Measurements from ENCODE around the gene RIN3. TPM values are rescaled to one million over a fixed set of nuclear protein-coding genes. Genes with fewer than 3 reads are reported as not detected.
A peak's percentile ranks its signal among the peaks of the same experiment; 100 is the strongest.

Gene RIN3
- total RNA-seq, 1 experiment from 2014 or later = 14.8 TPM

GRCh38 chr14:92686411-92686899 is 172.9 kb downstream of the RIN3 start:
- Histone ChIP-seq H3K9me3 (ENCODE audit: insufficient read depth, low read depth) (no peaks in the 10 kb centered on the region), H4K20me1 (ENCODE audit: insufficient read depth) (no peaks in the 10 kb centered on the region), H3F3A (ENCODE audit: insufficient read depth, low read depth) (no peaks in the 10 kb centered on the region), H3K4me1 (replicated peaks; ENCODE audit: insufficient read depth) (peaks cover 4% of the 10 kb centered on the region), H2AFZ (no peak overlapping the region), H3K27ac (no peak overlapping the region), H3K79me2 (ENCODE audit: low read depth) (no peaks in the 10 kb centered on the region), H3K4me3 (no peak overlapping the region), H3K4me2 (no peak overlapping the region), H3K36me3 (ENCODE audit: low read depth) (0 out of 2 replicates have a peak, but pooled peaks cover 3% of the 10 kb centered on the region), H3K27me3 (ENCODE audit: insufficient read depth, low read depth) (no peaks in the 10 kb centered on the region), H3K9me2 (ENCODE audit: insufficient read depth) (no peaks in the 10 kb centered on the region)
- no peak for DNase-seq
- ChIA-PET POLR2A (ENCODE audit: unreplicated experiment) (no interaction called here), CTCF (no interaction called here)
- TF ChIP-seq CTCF (conservative IDR thresholded peaks at IDR 0.05) = no peak
- no TSS peak for BruUV-seq (replicated peaks)
- intact Hi-C loops (cut with micrococcal nuclease; ENCODE audit: unreplicated experiment) = no loop called here

GRCh38 chr14:92686900-92687427 is 173.4 kb downstream of the RIN3 start:
- BruUV-seq (replicated peaks) = no TSS peak
- TF ChIP-seq CTCF (conservative IDR thresholded peaks at IDR 0.05) (peak; percentile 94), EZH2 (IDR thresholded peaks at IDR 0.05; ENCODE audit: low read depth) (no peak)
- Histone ChIP-seq H2AFZ (no peak overlapping the region), H3K36me3 (ENCODE audit: low read depth) (0 out of 2 replicates have a peak, but pooled peaks cover 3% of the 10 kb centered on the region), H3K27me3 (ENCODE audit: insufficient read depth, low read depth) (no peaks in the 10 kb centered on the region), H3K9me2 (ENCODE audit: insufficient read depth) (no peaks in the 10 kb centered on the region), H3K4me1 (replicated peaks; ENCODE audit: insufficient read depth) (no peaks in the 10 kb centered on the region), H4K20me1 (ENCODE audit: insufficient read depth) (no peaks in the 10 kb centered on the region), H3F3A (ENCODE audit: insufficient read depth, low read depth) (no peaks in the 10 kb centered on the region), H3K4me2 (no peak overlapping the region), H3K27ac (no peak overlapping the region), H3K4me3 (no peak overlapping the region), H3K9me3 (ENCODE audit: insufficient read depth, low read depth) (no peaks in the 10 kb centered on the region), H3K79me2 (ENCODE audit: low read depth) (no peaks in the 10 kb centered on the region)
- intact Hi-C loops (cut with micrococcal nuclease; ENCODE audit: unreplicated experiment) = no loop called here
- POLR2A ChIA-PET (ENCODE audit: unreplicated experiment) = no interaction called here
- CTCF ChIA-PET = interaction anchor here (0.6 kb wide), 1 partner anchor 228 kb away, joined by 5 read pairs; no protein-coding TSS in a partner anchor
- DNase-seq = peak in 1 of 2 experiments; percentile 57

DNA sequence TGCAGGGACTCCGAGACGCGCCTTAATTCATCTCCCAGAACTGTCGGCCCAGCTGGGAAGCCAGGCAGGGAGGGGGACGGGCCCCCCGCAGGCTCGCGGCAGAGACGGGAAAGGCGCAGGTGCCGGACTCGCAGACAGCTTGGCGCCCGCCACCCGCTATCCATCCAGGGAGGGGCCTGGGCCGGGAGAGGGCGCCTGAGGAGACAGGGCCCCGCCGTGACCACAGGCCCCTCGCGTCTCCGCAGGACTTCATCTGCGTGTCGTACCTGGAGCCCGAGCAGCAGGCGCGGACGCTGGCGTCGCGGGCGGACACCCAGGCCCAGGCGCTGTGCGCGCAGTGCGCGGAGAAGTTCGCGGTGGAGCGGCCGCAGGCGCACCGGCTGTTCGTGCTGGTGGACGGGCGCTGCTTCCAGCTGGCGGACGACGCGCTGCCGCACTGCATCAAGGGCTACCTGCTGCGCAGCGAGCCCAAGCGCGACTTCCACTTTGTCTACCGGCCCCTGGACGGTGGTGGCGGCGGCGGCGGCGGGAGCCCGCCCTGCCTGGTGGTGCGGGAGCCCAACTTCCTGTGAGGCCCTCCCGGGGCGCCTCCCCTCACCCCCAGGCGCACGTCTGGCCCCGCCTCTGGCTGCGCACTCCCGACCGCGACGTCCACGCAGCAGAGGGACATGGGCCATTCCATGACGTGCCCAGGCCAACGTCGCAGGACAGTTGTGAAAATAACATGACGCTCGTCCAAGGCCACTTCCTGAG is 174.3 kb downstream of the RIN3 start:
- Histone ChIP-seq H4K20me1 (ENCODE audit: insufficient read depth) (no peaks in the 10 kb centered on the region), H3K4me3 (no peak overlapping the region), H3K9me2 (ENCODE audit: insufficient read depth) (no peaks in the 10 kb centered on the region), H3K4me1 (replicated peaks; ENCODE audit: insufficient read depth) (no peaks in the 10 kb centered on the region), H3K79me2 (ENCODE audit: low read depth) (no peaks in the 10 kb centered on the region), H2AFZ (no peak overlapping the region), H3K27ac (no peak overlapping the region), H3K9me3 (ENCODE audit: insufficient read depth, low read depth) (no peaks in the 10 kb centered on the region), H3K27me3 (ENCODE audit: insufficient read depth, low read depth) (no peaks in the 10 kb centered on the region), H3K4me2 (no peak overlapping the region), H3F3A (ENCODE audit: insufficient read depth, low read depth) (peaks cover 7% of the 10 kb centered on the region; the same call in 1 of the 2 replicates), H3K36me3 (ENCODE audit: low read depth) (0 out of 2 replicates have a peak, but pooled peaks cover 3% of the 10 kb centered on the region)
- ChIA-PET POLR2A (ENCODE audit: unreplicated experiment) (no interaction called here), CTCF (no interaction called here)
- intact Hi-C loops (cut with micrococcal nuclease; ENCODE audit: unreplicated experiment) = no loop called here
- no peak for TF ChIP-seq EZH2 (IDR thresholded peaks at IDR 0.05; ENCODE audit: low read depth)
- TF ChIP-seq CTCF (conservative IDR thresholded peaks at IDR 0.05) = no peak
- no peak for DNase-seq
- no TSS peak for BruUV-seq (replicated peaks)
